Common myeloid progenitor, CD34-positive (primary cell): ENCODE measurements around the gene ZFYVE9.

Experiments used
- CTCF ChIA-PET: fragments of 350-600 bp; sonication (Branson Sonifier 250); formaldehyde crosslinking; loops from one replicate; lab custom pipeline; 2021; ENCODE audit warnings: antibody characterized with exemption; lab: Charles Lee
- POLR2A ChIA-PET: fragments of 350-600 bp; sonication (Branson Sonifier 250); formaldehyde crosslinking; loops from one replicate; lab custom pipeline; 2021; ENCODE audit warnings: antibody characterized with exemption; lab: Charles Lee
- DNase-seq, 3 donors: peaks; one replicate each; pipeline versions ENCODE4 v3.0.0 to v3.0.0-alpha.2; 2013
- H3K27ac ChIP-seq, 2 experiments: 1 replicate in 1 of 2; 2 replicates in 1 of 2; pipeline ENCODE4 v1.7.0; 2013; ENCODE audit warnings: inconsistent platforms in 2 of 2, low read length in 2 of 2, mild to moderate bottlenecking in 2 of 2, low read depth in 1 of 2, moderate library complexity in 1 of 2; ENCODE audit not compliant: severe bottlenecking in 2 of 2, insufficient read depth in 1 of 2, poor library complexity in 1 of 2
- H3K27me3 ChIP-seq, 5 experiments: replicated peaks in 2 of 5; 1 replicate in 3 of 5; 2 replicates in 2 of 5; pipeline versions ENCODE4 v1.6.1 to v1.7.0; 2013; ENCODE audit warnings: low read length in 4 of 5, mild to moderate bottlenecking in 2 of 5, moderate library complexity in 2 of 5, inconsistent platforms in 1 of 5; ENCODE audit not compliant: insufficient read depth in 5 of 5, control insufficient read depth in 4 of 5
- H3K36me3 ChIP-seq, 4 experiments: 1 replicate in 2 of 4; 2 replicates in 2 of 4; pipeline versions ENCODE4 v1.6.1 to v1.7.0; 2013; ENCODE audit warnings: low read length in 3 of 4, control low read depth in 1 of 4, mild to moderate bottlenecking in 1 of 4; ENCODE audit not compliant: control insufficient read depth in 4 of 4, insufficient read depth in 4 of 4
- H3K4me1 ChIP-seq, 4 experiments: 1 replicate in 3 of 4; 2 replicates in 1 of 4; pipeline versions ENCODE4 v1.6.1 to v1.7.1; 2013; ENCODE audit warnings: low read length in 3 of 4, mild to moderate bottlenecking in 3 of 4, control low read depth in 1 of 4, inconsistent platforms in 1 of 4, moderate library complexity in 1 of 4; ENCODE audit not compliant: control insufficient read depth in 4 of 4, insufficient read depth in 4 of 4; ENCODE audit errors: control extremely low read depth in 1 of 4
- H3K4me3 ChIP-seq, 7 experiments: 1 replicate in 4 of 7; 2 replicates in 3 of 7; pipeline versions ENCODE4 v1.5.1 to v1.7.0; 2013; ENCODE audit warnings: mild to moderate bottlenecking in 7 of 7, low read length in 6 of 7, moderate library complexity in 6 of 7, inconsistent platforms in 2 of 7, low read depth in 2 of 7, control low read depth in 1 of 7; ENCODE audit not compliant: insufficient read depth in 4 of 7, control insufficient read depth in 1 of 7; ENCODE audit errors: extremely low read depth in 1 of 7
- H3K9me3 ChIP-seq, 5 experiments: 1 replicate in 4 of 5; 2 replicates in 1 of 5; pipeline versions ENCODE4 v1.6.1 to v1.7.1; 2013; ENCODE audit warnings: low read length in 4 of 5, mild to moderate bottlenecking in 2 of 5, inconsistent platforms in 1 of 5, low read depth in 1 of 5, moderate library complexity in 1 of 5; ENCODE audit not compliant: control insufficient read depth in 4 of 5, insufficient read depth in 2 of 5; ENCODE audit errors: control extremely low read depth in 1 of 5
- WGBS: methylation state at CpG from one replicate; pipeline ENCODE4 v1.1.5; 2013; ENCODE audit not compliant: insufficient coverage; 5-methylcytosine and 5-hydroxymethylcytosine counted together

The ZFYVE9 gene

DNA sequence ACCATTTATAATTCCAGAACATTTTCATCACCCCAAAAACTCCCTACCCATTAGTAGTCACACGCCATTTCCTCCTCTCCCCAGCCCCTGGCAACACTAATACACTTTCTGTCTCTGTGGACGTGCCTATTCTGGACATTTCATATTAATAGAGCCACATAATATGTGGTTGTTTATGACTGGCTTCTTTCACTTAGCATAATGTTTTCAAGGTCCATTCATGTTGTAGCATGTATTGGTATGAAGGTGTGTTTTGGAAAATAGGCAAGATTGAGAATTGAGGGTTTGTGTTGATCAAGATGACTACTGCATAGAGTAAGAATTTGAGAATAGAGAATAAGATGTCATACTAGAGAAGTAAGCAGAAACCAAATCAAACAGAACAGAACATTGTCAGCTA is 67.5 kb downstream of the ZFYVE9 start:
- no CpG with 5 or more reads among the region's 2 CpGs for WGBS
- peaks cover 0 to 12% (median 0%) of the 10 kb centered on the region in 5 experiments for H3K9me3 ChIP-seq
- DNase-seq, result no peak
- no peak overlapping the region for H3K4me3 ChIP-seq
- peaks cover 0 to 1% (median 0%) of the 10 kb centered on the region in 5 experiments for H3K27me3 ChIP-seq
- no peaks in the 10 kb centered on the region for H3K4me1 ChIP-seq
- ChIA-PET POLR2A (no interaction called here), CTCF (no interaction called here)
- H3K27ac ChIP-seq, result no peak overlapping the region
- peaks cover 0 to 2% (median 0%) of the 10 kb centered on the region in 4 experiments for H3K36me3 ChIP-seq

DNA sequence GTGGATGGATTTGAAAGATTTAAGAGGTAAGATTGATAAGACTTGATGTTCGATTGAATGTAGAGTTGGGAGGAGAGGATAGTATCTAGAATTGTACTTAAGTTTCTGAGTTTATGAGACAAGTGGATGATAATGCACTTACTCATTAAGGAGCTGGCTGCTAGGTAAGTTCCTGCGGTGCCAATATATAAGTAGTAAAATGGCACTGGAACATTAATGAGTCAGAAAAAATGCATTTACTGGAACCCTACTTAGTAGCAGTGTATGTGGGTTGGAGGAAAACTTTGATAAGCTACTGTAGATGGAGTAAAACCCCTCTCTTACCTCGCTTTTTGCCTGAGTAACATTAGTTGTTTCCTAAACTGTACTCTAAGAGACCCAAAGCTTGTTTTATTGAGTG is 68.2 kb downstream of the ZFYVE9 start:
- CTCF ChIA-PET, result no interaction called here

DNA sequence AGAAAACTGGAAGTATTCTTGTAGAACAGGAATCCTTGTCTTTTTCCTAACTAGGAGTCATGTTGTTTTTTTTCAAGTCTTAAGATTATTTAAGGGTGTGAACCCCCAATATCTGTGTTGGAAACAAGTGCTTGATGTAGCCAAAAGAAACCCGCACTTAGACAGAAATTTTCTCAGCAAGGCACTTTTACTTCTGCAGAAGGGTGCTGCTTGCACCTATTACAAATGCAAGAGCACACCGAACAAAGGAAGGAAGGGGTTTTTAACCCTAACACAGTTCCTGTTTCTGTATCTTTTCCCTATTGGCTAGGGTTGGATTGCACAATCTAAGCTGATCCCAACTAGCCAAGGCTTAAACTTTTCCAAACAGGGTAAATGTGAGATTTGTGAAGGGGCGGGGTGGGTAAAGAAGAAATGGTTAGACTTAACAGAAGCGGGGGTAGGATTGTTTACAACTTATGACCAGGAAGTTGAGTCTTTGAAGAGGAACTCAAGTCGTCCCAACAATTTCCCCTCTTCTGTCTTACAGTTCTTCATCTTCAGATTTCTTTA is 75.1 kb downstream of the ZFYVE9 start:
- no peak overlapping the region for H3K27ac ChIP-seq
- CTCF ChIA-PET, result no interaction called here
- H3K4me1 ChIP-seq, result no peaks in the 10 kb centered on the region
- peaks cover 0 to 22% (median 2%) of the 10 kb centered on the region in 4 experiments for H3K36me3 ChIP-seq
- 74% methylated on average over 2 of the region's 5 CpGs for WGBS
- POLR2A ChIA-PET, result no interaction called here
- H3K4me3 ChIP-seq, result no peak overlapping the region
- DNase-seq, result no peak
- no peaks in the 10 kb centered on the region for H3K27me3 ChIP-seq
- peaks cover 0 to 74% (median 28%) of the 10 kb centered on the region in 5 experiments for H3K9me3 ChIP-seq

More for the DNA sequence above, 68.2 kb downstream of the ZFYVE9 start:
- Histone ChIP-seq H3K27ac (no peak overlapping the region), H3K36me3 (peaks cover 0 to 2% (median 0%) of the 10 kb centered on the region in 4 experiments), H3K4me3 (no peak overlapping the region), H3K27me3 (peaks cover 0 to 1% (median 0%) of the 10 kb centered on the region in 5 experiments), H3K4me1 (no peaks in the 10 kb centered on the region), H3K9me3 (peaks cover 0 to 16% (median 0%) of the 10 kb centered on the region in 5 experiments)
- no peak for DNase-seq
- WGBS, result 100% methylated on average over 3 of the region's 3 CpGs
- POLR2A ChIA-PET, result no interaction called here

DNA sequence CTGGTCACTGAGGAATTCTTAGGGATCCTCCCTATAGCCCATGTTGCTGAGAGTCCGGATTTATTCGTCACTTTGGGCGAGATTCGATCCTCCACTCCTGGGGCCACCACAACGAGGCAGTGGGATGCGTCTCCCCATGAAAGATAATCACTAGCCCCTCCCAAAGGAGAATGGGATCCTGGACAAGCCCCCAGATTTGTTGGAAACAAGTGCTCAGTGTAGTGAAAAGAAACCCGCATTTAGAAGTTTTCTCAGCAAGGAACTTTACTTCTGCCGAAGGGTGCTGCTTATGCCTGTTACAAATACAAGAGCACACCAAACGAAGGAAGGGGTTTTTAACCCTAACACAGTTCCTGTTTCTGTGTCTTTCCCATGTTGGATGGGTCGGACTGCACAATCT is 83.3 kb downstream of the ZFYVE9 start:
- Histone ChIP-seq H3K4me3 (no peak overlapping the region), H3K27me3 (peaks cover 0 to 34% (median 8%) of the 10 kb centered on the region in 5 experiments), H3K9me3 (peaks cover 0 to 63% (median 31%) of the 10 kb centered on the region in 5 experiments), H3K4me1 (no peaks in the 10 kb centered on the region), H3K36me3 (peaks cover 0 to 6% (median 0%) of the 10 kb centered on the region in 4 experiments), H3K27ac (no peak overlapping the region)
- WGBS, result 92% methylated on average over 6 of the region's 10 CpGs
- ChIA-PET POLR2A (no interaction called here), CTCF (no interaction called here)
- DNase-seq, result no peak

DNA sequence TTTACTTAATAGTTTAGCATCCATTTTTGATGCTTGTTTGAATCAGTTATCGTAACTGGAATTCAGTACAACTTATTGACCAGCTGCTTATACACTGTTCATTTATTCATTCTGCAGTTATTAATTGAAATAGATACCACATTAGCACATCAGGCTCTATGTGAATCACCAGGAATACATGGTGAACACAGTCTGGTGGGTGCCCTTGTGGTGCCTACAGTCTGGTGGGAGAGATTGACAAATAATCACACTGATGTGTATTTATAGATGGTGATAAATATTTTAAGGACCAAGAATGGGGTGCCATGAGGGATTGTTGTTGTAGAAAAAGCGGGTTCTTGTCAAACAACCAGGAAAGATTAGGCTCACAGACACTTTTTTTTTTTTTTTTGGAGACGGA is 87.6 kb downstream of the ZFYVE9 start:
- Histone ChIP-seq H3K36me3 (peaks cover 0 to 3% (median 1%) of the 10 kb centered on the region in 4 experiments), H3K9me3 (peaks cover 0 to 20% (median 14%) of the 10 kb centered on the region in 5 experiments), H3K27ac (no peak overlapping the region), H3K27me3 (peaks cover 2 to 66% (median 21%) of the 10 kb centered on the region in 5 experiments), H3K4me1 (no peaks in the 10 kb centered on the region), H3K4me3 (no peak overlapping the region)
- CTCF ChIA-PET, result interaction anchor here (0.7 kb wide), 1 partner anchor 252 kb away, joined by 4 read pairs; no protein-coding TSS in a partner anchor
- no CpG with 5 or more reads among the region's 3 CpGs for WGBS
- DNase-seq, result no peak
- POLR2A ChIA-PET, result no interaction called here

DNA sequence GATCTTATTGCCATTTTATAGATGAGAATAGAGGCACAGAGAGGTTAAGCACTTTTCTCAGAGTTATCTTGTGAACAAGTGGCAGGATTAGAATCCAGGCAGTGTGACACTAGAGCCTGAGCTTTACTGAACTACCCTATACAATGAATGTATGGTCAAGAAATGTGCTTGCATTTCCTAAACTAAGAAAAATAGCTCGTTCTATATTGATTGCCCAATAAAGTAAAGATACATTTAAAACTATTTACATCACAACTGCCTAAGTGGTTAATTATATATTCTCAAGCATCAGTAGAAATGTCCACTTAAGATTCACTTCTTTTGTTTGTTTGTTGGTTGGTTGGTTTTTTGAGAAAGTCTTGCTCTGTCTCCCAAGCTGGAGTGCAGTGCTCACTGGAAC is 91.6 kb downstream of the ZFYVE9 start:
- no peak overlapping the region for H3K4me3 ChIP-seq
- ChIA-PET POLR2A (no interaction called here), CTCF (no interaction called here)
- H3K27me3 ChIP-seq, result peaks cover 15 to 85% (median 27%) of the 10 kb centered on the region in 5 experiments
- no peak overlapping the region for H3K27ac ChIP-seq
- WGBS, result no CpG with 5 or more reads among the region's 1 CpG
- H3K4me1 ChIP-seq, result peaks cover 0 to 3% (median 0%) of the 10 kb centered on the region in 4 experiments
- no peaks in the 10 kb centered on the region for H3K9me3 ChIP-seq
- peaks cover 0 to 2% (median 0%) of the 10 kb centered on the region in 4 experiments for H3K36me3 ChIP-seq
- no peak for DNase-seq

DNA sequence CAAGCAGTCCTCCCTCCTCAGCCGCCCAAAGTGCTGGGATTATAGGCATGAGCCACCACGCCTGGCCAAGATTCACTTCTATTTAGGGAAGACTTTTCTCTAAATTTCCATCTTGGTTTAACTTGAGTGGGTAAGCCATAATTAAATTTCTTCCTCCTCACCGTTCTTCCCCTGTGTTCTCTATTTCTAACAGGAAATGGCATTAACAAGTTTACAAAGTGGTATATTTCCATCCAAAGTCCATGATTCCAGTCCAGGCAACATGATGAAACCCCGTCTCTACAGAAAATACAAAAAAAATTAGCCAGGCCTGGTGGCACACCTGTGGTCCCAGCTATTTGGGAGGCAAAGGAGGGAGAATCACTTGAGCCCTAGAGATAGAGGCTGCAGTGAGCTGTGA is 92.1 kb downstream of the ZFYVE9 start:
- H3K4me1 ChIP-seq, result peaks cover 0 to 3% (median 0%) of the 10 kb centered on the region in 4 experiments
- CTCF ChIA-PET, result no interaction called here
- peaks cover 0 to 2% (median 0%) of the 10 kb centered on the region in 4 experiments for H3K36me3 ChIP-seq
- POLR2A ChIA-PET, result no interaction called here
- H3K27ac ChIP-seq, result no peak overlapping the region
- no peak for DNase-seq
- H3K9me3 ChIP-seq, result no peaks in the 10 kb centered on the region
- H3K27me3 ChIP-seq, result peaks cover 17 to 86% (median 30%) of the 10 kb centered on the region in 5 experiments
- no peak overlapping the region for H3K4me3 ChIP-seq
- WGBS, result 100% methylated on average over 3 of the region's 4 CpGs
